Activated naive CD8-positive, alpha-beta T cell treated with anti-CD3 and anti-CD28 coated beads, Interleukin-2, amount 10 ng/mL, durations not matched to agents 7 days and 5 days (primary cell): ENCODE data around the gene PALD1. TPM values are rescaled to one million over a fixed set of nuclear protein-coding genes. Genes with fewer than 3 reads are reported as not detected.

ENCODE experiments used
- ATAC-seq: fragments of 150-1000 bp; cut with Tn5 transposase; one replicate; pipeline ENCODE4 v1.10.0; 2021; ENCODE audit warnings: low read depth, moderate library complexity
- POLR2A ChIA-PET: fragments of 350-600 bp; sonication (Branson Sonifier 250); formaldehyde crosslinking; loops from one replicate; lab custom pipeline; 2021; ENCODE audit warnings: antibody characterized with exemption; lab: Charles Lee
- DNase-seq: peaks from one replicate; pipeline ENCODE4 v3.0.0; 2021
- H3K27ac Mint-ChIP-seq: one replicate; pipeline ENCODE4 v1.8.0; 2022; ENCODE audit warnings: mild to moderate bottlenecking, mixed read lengths
- H3K27me3 Mint-ChIP-seq: one replicate; pipeline ENCODE4 v1.8.0; 2022; ENCODE audit warnings: mild to moderate bottlenecking, moderate library complexity, mixed read lengths
- H3K36me3 Mint-ChIP-seq: one replicate; pipeline ENCODE4 v1.8.0; 2021; ENCODE audit warnings: mild to moderate bottlenecking, mixed read lengths
- H3K4me1 Mint-ChIP-seq: one replicate; pipeline ENCODE4 v1.8.0; 2021; ENCODE audit warnings: mixed read lengths
- H3K4me3 Mint-ChIP-seq: one replicate; pipeline ENCODE4 v1.8.0; 2022; ENCODE audit warnings: mild to moderate bottlenecking, moderate library complexity, mixed read lengths
- H3K9me3 Mint-ChIP-seq: one replicate; pipeline ENCODE4 v1.8.0; 2021; ENCODE audit warnings: mixed read lengths
- total RNA-seq, 2 experiments: library from RNA; stranded (reverse); gene quantifications; one replicate each; pipeline ENCODE4 v1.2.3, GENCODE V29; 2021

Gene PALD1
- total RNA-seq, 2 experiments from 2014 or later: 1.1 to 1.4 TPM

DNA sequence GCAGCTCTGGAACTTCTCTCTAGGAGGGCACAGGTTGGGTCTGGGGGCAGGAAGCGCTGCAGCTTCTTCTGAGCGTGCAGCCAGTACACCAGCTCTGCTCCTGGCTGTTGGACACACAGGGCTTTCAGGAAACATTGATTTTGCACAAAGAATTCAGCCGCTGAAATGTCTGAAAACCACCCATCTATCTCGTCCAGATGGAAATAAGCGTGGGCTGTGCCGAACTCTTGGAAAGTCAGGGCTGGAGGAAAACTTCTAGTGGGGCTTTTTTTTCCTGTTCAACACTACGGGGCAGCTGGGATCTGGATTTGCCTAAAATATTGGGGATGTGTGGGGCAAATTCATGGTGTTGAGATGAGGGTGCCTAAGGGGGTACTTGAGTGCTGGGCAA lies 31.2 kb downstream of the PALD1 start:
- ATAC-seq: no peak
- H3K9me3 Mint-ChIP-seq: no peaks in the 10 kb centered on the region
- H3K36me3 Mint-ChIP-seq: no peaks in the 10 kb centered on the region
- H3K4me3 Mint-ChIP-seq: no peak overlapping the region
- peaks cover 13% of the 10 kb centered on the region for H3K27me3 Mint-ChIP-seq
- DNase-seq: no peak
- POLR2A ChIA-PET: interaction anchor here (1.1 kb wide), 1 partner anchor 11 kb away, joined by 4 read pairs; no protein-coding TSS in a partner anchor
- H3K27ac Mint-ChIP-seq: no peak overlapping the region
- H3K4me1 Mint-ChIP-seq: no peaks in the 10 kb centered on the region

DNA sequence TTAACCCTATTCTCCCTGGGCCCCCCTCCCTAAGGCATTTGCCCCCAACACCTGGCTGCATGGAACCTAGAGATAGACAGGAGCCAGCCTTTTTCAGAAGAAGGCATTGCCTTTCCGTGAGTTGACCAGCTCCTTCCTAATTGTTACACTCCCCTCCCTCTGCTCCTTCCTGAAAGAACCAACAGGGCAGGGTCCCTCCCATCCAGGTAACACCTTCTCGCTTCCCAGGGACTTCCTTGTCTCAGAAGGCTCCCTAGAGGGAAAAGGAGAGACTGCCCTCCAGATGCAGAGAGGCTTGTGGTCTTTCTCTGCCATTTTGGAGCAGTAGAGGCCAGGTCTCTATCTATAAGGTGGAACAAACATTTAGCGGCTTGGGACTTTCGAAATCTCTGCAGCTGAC lies 31.9 kb downstream of the PALD1 start:
- H3K4me3 Mint-ChIP-seq: no peak overlapping the region
- DNase-seq: no peak
- ATAC-seq: no peak
- H3K27me3 Mint-ChIP-seq: peaks cover 17% of the 10 kb centered on the region
- H3K4me1 Mint-ChIP-seq: no peaks in the 10 kb centered on the region
- no peaks in the 10 kb centered on the region for H3K9me3 Mint-ChIP-seq
- H3K27ac Mint-ChIP-seq: no peak overlapping the region
- POLR2A ChIA-PET: interaction anchor here (1.1 kb wide), 1 partner anchor 12 kb away, joined by 4 read pairs; no protein-coding TSS in a partner anchor
- H3K36me3 Mint-ChIP-seq: no peaks in the 10 kb centered on the region

DNA sequence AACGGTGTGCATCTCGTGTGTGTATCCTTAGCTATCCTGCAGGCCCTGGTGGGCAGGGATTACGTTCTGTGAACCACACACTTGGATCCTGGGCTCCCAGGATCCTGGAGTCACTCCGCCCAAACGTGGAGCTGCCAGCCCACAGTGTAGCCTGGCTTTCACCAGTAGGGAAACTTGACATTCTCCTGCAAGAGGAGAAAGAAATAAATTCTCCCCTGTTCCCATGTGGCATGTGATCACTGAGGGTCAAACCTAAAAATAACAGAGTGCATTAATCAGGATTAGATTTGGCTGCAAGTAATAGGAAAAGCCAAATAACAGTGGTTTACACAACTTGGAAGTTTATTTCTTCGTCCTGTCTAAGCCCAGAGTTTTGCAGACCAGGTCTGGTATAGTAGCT lies 32.3 kb downstream of the PALD1 start:
- H3K4me1 Mint-ChIP-seq: no peaks in the 10 kb centered on the region
- H3K4me3 Mint-ChIP-seq: no peak overlapping the region
- peaks cover 17% of the 10 kb centered on the region for H3K27me3 Mint-ChIP-seq
- POLR2A ChIA-PET: no interaction called here
- H3K36me3 Mint-ChIP-seq: no peaks in the 10 kb centered on the region
- ATAC-seq (no peak), DNase-seq (no peak)
- H3K27ac Mint-ChIP-seq: no peak overlapping the region
- H3K9me3 Mint-ChIP-seq: no peaks in the 10 kb centered on the region

DNA sequence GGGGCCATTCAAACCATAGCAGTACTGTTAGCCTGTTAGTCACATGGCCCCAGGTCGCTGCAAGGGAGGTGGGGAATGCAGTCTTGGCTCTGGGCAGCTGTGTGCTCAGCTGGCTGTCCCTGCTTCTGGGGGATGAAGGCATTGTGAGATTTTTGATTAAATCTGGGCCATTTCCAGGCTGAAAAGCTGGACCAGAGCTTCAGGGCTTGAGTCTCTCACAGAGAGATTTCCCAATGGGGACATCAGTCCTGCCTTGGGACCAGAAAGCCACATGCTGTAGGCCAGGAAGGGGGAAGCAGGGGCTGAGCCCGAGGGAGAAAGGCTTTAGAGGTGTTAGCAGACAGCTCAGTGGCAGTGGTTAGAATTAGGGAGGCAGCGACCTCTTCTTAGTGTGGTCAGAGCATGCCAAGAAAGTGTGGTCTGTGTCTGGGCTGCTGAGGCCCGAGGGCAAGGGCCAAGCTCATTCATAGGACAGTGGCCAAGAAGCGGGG lies 33.6 kb downstream of the PALD1 start:
- Mint-ChIP-seq H3K4me1 (no peaks in the 10 kb centered on the region), H3K9me3 (no peaks in the 10 kb centered on the region), H3K27ac (no peak overlapping the region), H3K27me3 (peaks cover 19% of the 10 kb centered on the region), H3K36me3 (no peaks in the 10 kb centered on the region), H3K4me3 (no peak overlapping the region)
- no peak for DNase-seq
- no peak for ATAC-seq
- POLR2A ChIA-PET: no interaction called here

DNA sequence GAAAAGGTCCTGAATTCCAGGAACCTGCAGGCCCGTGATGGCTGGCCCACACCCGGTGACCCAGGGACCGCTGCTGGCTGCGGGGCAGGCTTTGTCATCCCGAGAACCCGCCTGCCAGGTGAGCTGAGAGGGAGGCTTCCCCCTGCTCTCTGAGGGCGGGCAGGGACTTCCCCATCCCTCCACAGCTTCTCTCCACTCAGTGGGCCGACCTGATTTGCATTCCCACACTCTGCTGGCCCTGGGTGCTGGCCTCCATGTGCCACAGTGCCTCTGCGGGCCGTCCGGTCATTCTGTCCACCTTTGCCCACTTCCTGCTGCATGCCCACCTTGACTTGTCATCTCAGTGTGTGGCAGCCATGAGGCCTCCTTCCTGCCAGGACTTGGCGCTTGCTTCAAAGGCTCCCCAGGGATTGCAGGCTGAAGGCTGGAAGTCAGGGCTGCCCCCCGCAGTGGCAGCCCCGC lies 35.3 kb downstream of the PALD1 start:
- peaks cover 19% of the 10 kb centered on the region for H3K27me3 Mint-ChIP-seq
- H3K4me3 Mint-ChIP-seq: no peak overlapping the region
- no peak for DNase-seq
- H3K36me3 Mint-ChIP-seq: no peaks in the 10 kb centered on the region
- ATAC-seq: no peak
- POLR2A ChIA-PET: no interaction called here
- no peaks in the 10 kb centered on the region for H3K9me3 Mint-ChIP-seq
- no peaks in the 10 kb centered on the region for H3K4me1 Mint-ChIP-seq
- H3K27ac Mint-ChIP-seq: no peak overlapping the region

DNA sequence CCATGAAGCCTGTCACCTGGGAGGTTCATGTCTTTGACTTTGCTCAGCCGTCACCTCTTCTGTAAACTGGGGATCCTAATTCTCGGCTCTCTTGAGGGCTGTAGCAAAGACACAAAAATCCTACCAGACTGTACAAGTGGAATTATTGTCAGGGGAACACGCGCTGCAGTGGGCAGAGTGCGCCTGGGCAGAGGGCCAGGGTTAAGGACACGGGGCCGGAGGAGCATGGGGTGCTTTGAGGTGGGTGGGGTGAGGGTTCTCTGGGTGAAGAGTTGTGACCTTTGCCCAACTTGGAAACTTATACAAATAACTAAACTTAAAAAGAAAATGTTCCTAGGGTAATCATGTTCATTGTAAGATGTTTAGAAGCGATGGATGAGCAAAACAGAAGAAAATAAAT lies 36.0 kb downstream of the PALD1 start:
- Mint-ChIP-seq H3K27ac (no peak overlapping the region), H3K27me3 (peaks cover 19% of the 10 kb centered on the region), H3K4me3 (no peak overlapping the region), H3K9me3 (no peaks in the 10 kb centered on the region), H3K4me1 (no peaks in the 10 kb centered on the region), H3K36me3 (no peaks in the 10 kb centered on the region)
- ATAC-seq (no peak), DNase-seq (no peak)
- POLR2A ChIA-PET: no interaction called here

DNA sequence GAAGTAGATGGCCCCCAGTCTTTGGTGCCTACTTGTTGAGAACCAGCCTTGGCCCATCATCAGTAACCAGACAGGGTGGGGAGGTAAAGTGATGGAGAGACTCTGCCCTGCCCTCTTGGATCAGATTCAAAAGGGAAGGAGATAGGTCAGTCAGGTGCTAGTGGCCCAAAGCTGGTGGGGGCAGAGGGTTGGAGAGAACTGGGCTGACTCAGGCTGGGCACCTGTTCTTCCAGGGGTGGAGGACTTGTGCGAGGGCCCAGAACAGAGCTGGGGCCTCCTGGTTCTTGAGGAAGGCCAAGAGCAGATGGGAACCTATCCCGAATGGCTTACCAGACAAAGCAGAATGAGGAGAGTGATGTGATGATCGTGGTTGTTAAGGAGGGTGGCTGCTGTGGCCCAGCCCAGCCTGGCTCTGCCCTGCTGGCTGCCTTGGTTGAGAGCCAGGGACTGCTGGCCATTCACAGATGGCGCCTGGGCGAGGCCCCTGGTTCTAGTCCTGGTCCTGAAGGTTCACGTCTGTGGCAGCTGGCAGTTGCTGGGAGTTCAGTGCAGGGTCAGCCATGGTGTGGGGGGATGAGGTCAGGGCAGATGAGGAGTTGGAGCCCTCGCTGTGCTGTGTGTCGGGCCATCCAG lies 36.6 kb downstream of the PALD1 start:
- Mint-ChIP-seq H3K27ac (no peak overlapping the region), H3K9me3 (no peaks in the 10 kb centered on the region), H3K4me3 (no peak overlapping the region), H3K36me3 (no peaks in the 10 kb centered on the region), H3K4me1 (no peaks in the 10 kb centered on the region), H3K27me3 (peaks cover 19% of the 10 kb centered on the region)
- no peak for DNase-seq
- no peak for ATAC-seq
- POLR2A ChIA-PET: no interaction called here

DNA sequence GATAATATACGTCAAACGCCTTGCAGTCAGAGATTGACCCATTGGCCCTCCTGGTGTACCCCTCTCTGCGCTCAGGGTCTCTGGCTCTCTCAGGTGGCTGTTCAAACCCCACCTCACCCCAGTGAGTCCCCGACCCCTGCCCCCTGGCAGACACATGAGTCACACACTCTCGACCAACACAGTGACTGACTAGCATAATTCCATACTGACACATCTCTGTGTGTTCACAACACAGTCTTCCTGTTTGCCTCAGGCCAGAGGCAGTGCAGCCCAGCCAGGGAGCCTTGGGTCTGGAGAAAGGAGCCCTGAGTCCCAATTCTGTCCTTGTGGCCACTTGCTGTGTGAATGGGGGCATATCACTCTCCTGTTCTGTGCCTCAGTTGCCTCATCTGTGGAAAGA lies 40.1 kb downstream of the PALD1 start:
- Mint-ChIP-seq H3K27me3 (peaks cover 8% of the 10 kb centered on the region), H3K27ac (no peak overlapping the region), H3K36me3 (no peaks in the 10 kb centered on the region), H3K4me3 (no peak overlapping the region), H3K9me3 (no peaks in the 10 kb centered on the region), H3K4me1 (peaks cover 3% of the 10 kb centered on the region)
- ATAC-seq: no peak
- no peak for DNase-seq
- POLR2A ChIA-PET: no interaction called here

DNA sequence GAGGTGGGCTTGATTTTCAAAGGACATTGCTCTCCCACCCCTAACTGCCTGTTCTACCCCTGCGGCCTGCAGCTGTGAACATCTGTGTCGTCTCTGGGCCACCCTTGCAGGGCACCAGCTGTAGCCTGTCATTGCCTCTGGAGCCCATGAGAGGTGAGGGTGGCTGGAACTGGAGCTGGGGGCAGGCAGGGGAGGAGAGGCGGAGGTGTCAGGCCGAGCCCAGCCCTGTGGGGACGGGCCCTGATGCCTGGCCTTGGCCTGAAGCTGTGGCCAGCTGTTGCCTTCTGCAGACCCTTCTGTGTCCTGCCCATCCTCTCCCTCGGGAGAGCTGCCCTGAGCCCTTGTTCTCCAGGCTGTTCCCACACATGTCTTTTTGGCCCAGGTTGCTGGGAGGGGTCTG lies 44.5 kb downstream of the PALD1 start:
- no peak overlapping the region for H3K27ac Mint-ChIP-seq
- no peak for ATAC-seq
- no peak overlapping the region for H3K4me3 Mint-ChIP-seq
- no peak for DNase-seq
- H3K36me3 Mint-ChIP-seq: no peaks in the 10 kb centered on the region
- no peaks in the 10 kb centered on the region for H3K9me3 Mint-ChIP-seq
- H3K27me3 Mint-ChIP-seq: peaks cover 1% of the 10 kb centered on the region
- H3K4me1 Mint-ChIP-seq: peaks cover 5% of the 10 kb centered on the region
- POLR2A ChIA-PET: no interaction called here

DNA sequence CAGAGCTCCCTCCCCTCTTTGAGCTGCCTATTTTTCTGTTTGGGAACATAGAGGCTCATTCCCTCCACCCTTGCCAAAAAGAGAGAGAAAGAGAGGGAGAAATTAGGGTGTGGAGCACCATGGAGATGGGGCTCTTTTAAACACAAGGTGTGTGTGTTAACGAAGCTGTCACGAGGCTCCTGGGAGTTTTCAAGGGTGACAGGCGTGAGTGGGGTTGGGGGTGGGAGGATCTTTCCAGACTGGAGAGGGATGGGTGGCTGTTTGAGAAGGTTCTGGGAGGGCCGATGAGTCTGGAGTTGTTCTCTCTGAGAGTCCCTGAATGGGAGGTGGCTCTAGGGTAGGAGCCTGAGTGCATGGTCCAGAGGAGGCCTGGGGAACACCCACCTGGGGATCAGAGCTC lies 45.0 kb downstream of the PALD1 start:
- no peaks in the 10 kb centered on the region for H3K36me3 Mint-ChIP-seq
- H3K9me3 Mint-ChIP-seq: no peaks in the 10 kb centered on the region
- H3K27ac Mint-ChIP-seq: no peak overlapping the region
- ATAC-seq: no peak
- DNase-seq: no peak
- POLR2A ChIA-PET: no interaction called here
- peaks cover 1% of the 10 kb centered on the region for H3K27me3 Mint-ChIP-seq
- no peak overlapping the region for H3K4me3 Mint-ChIP-seq
- peaks cover 5% of the 10 kb centered on the region for H3K4me1 Mint-ChIP-seq

DNA sequence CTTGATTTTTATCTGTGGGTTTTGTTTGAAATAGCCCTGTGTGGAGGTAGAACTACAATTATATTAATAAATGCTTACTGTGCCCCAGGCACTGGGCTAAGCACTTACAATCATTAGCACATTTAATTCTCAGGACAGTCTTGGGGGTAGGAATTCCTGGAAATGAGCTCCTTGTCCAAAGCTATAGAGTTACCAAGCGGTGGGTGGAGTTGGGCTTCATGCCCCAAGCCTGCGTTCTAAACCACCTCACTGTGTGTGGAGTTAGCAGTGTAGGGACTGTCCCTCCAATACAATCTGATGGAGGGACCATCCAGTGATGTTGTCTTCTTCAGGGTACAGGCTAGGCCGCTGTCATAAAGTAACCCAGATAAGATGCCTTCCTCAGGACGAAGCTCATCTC lies 49.7 kb downstream of the PALD1 start:
- H3K27me3 Mint-ChIP-seq: no peaks in the 10 kb centered on the region

DNA sequence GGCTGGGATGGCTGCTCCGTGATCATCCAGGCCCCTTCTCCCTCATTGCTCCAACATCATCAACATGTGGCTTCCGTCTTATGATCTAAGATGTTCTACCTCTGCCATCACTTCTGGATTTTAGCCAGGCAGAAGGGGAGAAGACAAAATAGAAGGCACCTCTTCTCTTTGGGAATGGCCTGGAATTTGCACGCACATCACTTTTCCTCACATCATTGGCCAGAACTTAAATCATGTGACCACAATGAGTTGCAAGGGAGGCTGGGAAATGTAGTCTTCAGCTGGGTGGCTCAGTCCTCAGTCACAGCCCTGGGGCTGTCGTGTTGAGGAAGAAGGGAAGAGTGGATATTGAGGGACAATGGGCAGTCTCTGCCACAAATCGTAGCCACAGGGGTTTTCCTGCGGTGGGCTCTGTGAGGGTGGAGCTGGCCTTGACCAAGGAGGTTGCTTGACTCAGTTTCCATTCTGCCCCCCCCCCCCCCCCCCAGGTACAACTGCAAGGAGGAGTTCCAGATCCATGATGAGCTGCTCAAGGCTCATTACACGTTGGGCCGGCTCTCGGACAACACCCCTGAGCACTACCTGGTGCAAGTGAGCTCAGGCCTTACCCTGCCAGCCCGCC lies 50.3 kb downstream of the PALD1 start:
- H3K27me3 Mint-ChIP-seq: no peaks in the 10 kb centered on the region
- no peak overlapping the region for H3K27ac Mint-ChIP-seq
- no peak overlapping the region for H3K4me3 Mint-ChIP-seq
- DNase-seq: no peak
- no peaks in the 10 kb centered on the region for H3K36me3 Mint-ChIP-seq
- POLR2A ChIA-PET: no interaction called here
- H3K9me3 Mint-ChIP-seq: no peaks in the 10 kb centered on the region
- peaks cover 5% of the 10 kb centered on the region for H3K4me1 Mint-ChIP-seq
- no peak for ATAC-seq

More for the DNA sequence above, 49.7 kb downstream of the PALD1 start:
- Mint-ChIP-seq H3K27ac (no peak overlapping the region), H3K4me1 (peaks cover 5% of the 10 kb centered on the region), H3K9me3 (no peaks in the 10 kb centered on the region), H3K4me3 (no peak overlapping the region), H3K36me3 (no peaks in the 10 kb centered on the region)
- ATAC-seq (no peak), DNase-seq (no peak)
- POLR2A ChIA-PET: no interaction called here

DNA sequence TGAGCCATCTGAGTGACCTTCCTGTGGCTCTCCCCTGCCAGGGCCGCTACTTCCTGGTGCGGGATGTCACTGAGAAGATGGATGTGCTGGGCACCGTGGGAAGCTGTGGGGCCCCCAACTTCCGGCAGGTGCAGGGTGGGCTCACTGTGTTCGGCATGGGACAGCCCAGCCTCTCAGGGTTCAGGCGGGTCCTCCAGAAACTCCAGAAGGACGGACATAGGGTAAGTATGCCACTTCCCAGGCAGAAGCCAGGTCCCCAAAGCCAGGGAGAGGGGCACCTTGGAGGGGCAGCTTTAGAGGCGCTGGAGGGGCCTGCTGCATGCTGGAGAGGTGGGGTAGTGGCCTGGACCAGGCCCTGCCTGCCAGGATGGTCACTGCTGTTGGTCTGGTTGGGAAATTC lies 51.3 kb downstream of the PALD1 start:
- H3K4me1 Mint-ChIP-seq: peaks cover 5% of the 10 kb centered on the region
- no peak overlapping the region for H3K27ac Mint-ChIP-seq
- no peaks in the 10 kb centered on the region for H3K36me3 Mint-ChIP-seq
- POLR2A ChIA-PET: no interaction called here
- no peak overlapping the region for H3K4me3 Mint-ChIP-seq
- H3K9me3 Mint-ChIP-seq: no peaks in the 10 kb centered on the region
- H3K27me3 Mint-ChIP-seq: no peaks in the 10 kb centered on the region
- no peak for ATAC-seq
- DNase-seq: no peak

DNA sequence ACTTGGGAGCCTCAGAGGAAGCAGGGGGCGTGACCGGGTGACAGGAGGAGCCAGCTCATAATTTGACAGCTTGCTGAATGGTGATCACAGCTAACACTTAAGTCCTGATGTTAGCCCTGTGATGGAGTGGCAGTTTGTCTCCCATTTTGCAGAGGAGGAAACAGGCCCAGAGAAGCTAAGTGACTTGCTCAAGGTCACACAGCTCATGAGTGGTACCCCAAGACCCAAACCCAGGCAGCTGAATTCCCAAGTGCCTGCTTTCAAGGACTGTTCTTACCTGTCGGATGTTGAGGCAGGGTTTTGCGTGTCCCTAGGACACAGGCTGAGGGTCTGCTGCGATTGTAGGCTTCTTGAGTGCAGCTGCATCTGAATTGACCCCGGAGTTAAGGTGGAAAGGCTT lies 51.7 kb downstream of the PALD1 start:
- H3K27ac Mint-ChIP-seq: no peak overlapping the region
- POLR2A ChIA-PET: no interaction called here
- no peak overlapping the region for H3K4me3 Mint-ChIP-seq
- H3K36me3 Mint-ChIP-seq: no peaks in the 10 kb centered on the region
- peaks cover 5% of the 10 kb centered on the region for H3K4me1 Mint-ChIP-seq
- ATAC-seq (no peak), DNase-seq (no peak)
- no peaks in the 10 kb centered on the region for H3K27me3 Mint-ChIP-seq
- H3K9me3 Mint-ChIP-seq: no peaks in the 10 kb centered on the region
